ENCODE results near the gene ADCY1.

GRCh38 chr7:45685619-45686240 is 111.6 kb downstream of the ADCY1 start:
- TF ChIP-seq CTCF (IDR thresholded peaks at IDR 0.05; ENCODE audit: low read length) (no peak), EZH2phosphoT487 (IDR thresholded peaks at IDR 0.05; ENCODE audit: low read length) (no peak), EZH2 (optimal IDR thresholded peaks at IDR 0.05; ENCODE audit: low read depth, low read length) (no peak)
